Keratinocyte (primary cell): ENCODE results near the gene GRIK4. TPM values are rescaled to one million over a fixed set of nuclear protein-coding genes. Genes with fewer than 3 reads are reported as not detected.

ENCODE experiments used
- DNase-seq: peaks from one replicate; pipeline ENCODE4 v3.0.0-alpha.2; 2011; ENCODE audit warnings: low read depth, missing footprints, low spot score
- FAIRE-seq: peaks from 2 replicates; lab custom pipeline; 2011; peaks lifted over from hg19 to GRCh38; lab: Jason Lieb, UNC
- H2AFZ ChIP-seq: 2 replicates; pipeline ENCODE4 v1.6.0; 2012; ENCODE audit warnings: low read length, control low read depth, inconsistent platforms; ENCODE audit not compliant: control insufficient read depth
- H3K27ac ChIP-seq: 2 replicates; pipeline ENCODE4 v1.5.1; 2011; ENCODE audit warnings: low read length; ENCODE audit not compliant: control insufficient read depth, insufficient read depth
- H3K27me3 ChIP-seq: 3 replicates; pipeline ENCODE4 v1.6.0; 2011; ENCODE audit warnings: low read length; ENCODE audit not compliant: control insufficient read depth, insufficient read depth; ENCODE audit errors: extremely low read depth
- H3K36me3 ChIP-seq, 2 experiments: 2 replicates in 1 of 2; 3 replicates in 1 of 2; pipeline ENCODE4 v1.5.1; 2011; ENCODE audit warnings: low read length in 2 of 2, mild to moderate bottlenecking in 1 of 2; ENCODE audit not compliant: control insufficient read depth in 2 of 2, insufficient read depth in 2 of 2; ENCODE audit errors: extremely low read depth in 1 of 2
- H3K4me1 ChIP-seq: 3 replicates; pipeline ENCODE4 v1.5.1; 2011; ENCODE audit warnings: low read length; ENCODE audit not compliant: control insufficient read depth, insufficient read depth; ENCODE audit errors: extremely low read depth
- H3K4me2 ChIP-seq: 3 replicates; pipeline ENCODE4 v1.6.0; 2011; ENCODE audit warnings: low read depth, low read length; ENCODE audit not compliant: control insufficient read depth, insufficient read depth; ENCODE audit errors: extremely low read depth
- H3K4me3 ChIP-seq, 3 experiments: fragments of 200-600 bp in 1 of 3; sonication (generic) in 1 of 3; 2 replicates in 2 of 3; 3 replicates in 1 of 3; pipeline ENCODE4 v1.5.1; 2011 to 2016; ENCODE audit warnings: low read length in 3 of 3, mild to moderate bottlenecking in 3 of 3, control low read depth in 2 of 3, inconsistent platforms in 1 of 3, low read depth in 1 of 3, mixed read lengths in 1 of 3, mixed run types in 1 of 3, moderate library complexity in 1 of 3; ENCODE audit not compliant: control insufficient read depth in 2 of 3, insufficient read depth in 2 of 3; ENCODE audit errors: extremely low read depth in 1 of 3
- H3K79me2 ChIP-seq: 2 replicates; pipeline ENCODE4 v1.6.0; 2012; ENCODE audit warnings: low read length; ENCODE audit not compliant: control insufficient read depth, insufficient read depth
- H3K9ac ChIP-seq: 3 replicates; pipeline ENCODE4 v1.6.0; 2011; ENCODE audit warnings: low read length; ENCODE audit not compliant: control insufficient read depth, insufficient read depth; ENCODE audit errors: extremely low read depth
- H3K9me1 ChIP-seq: 3 replicates; pipeline ENCODE4 v1.6.0; 2011; ENCODE audit warnings: low read length; ENCODE audit not compliant: control insufficient read depth, insufficient read depth; ENCODE audit errors: extremely low read depth
- H3K9me3 ChIP-seq: 2 replicates; pipeline ENCODE4 v1.5.1; 2012; ENCODE audit warnings: low read depth, low read length; ENCODE audit not compliant: control insufficient read depth
- H4K20me1 ChIP-seq: 3 replicates; pipeline ENCODE4 v1.6.0; 2011; ENCODE audit warnings: low read length; ENCODE audit not compliant: control insufficient read depth, insufficient read depth; ENCODE audit errors: extremely low read depth
- EZH2 ChIP-seq: IDR thresholded peaks from one replicate; pipeline ENCODE4 v1.6.1; 2012; ENCODE audit warnings: inconsistent platforms, mild to moderate bottlenecking, low read length, moderate library complexity
- dilution Hi-C: fragments of 300-500 bp; cut with MboI; formaldehyde crosslinking; loops from one replicate; pipeline ENCODE4 v1.7.0; 2020; ENCODE audit warnings: low sequenced_read_pairs; ENCODE audit not compliant: extremely low pct_ligation_motif_present
- polyA plus RNA-seq, 5 experiments: library from polyadenylated mRNA; depleted of rRNA in 3 of 5; stranded (reverse) in 3 of 5; stranded (forward) in 1 of 5; unstranded in 1 of 5; fragments of >200 nt; gene quantifications; 1 replicate in 1 of 5; 2 replicates in 3 of 5; 3 replicates in 1 of 5; pipeline versions ENCODE4 v1.2.1 to v1.2.3, GENCODE V29; 2011 to 2012; ENCODE audit warnings: missing spikeins in 2 of 5, low read depth in 1 of 5, low replicate concordance in 1 of 5
- TF ChIP-seq, protein P1 (sequence below), 3 experiments: IDR thresholded peaks in 1 of 3; conservative IDR thresholded peaks in 1 of 3; optimal IDR thresholded peaks in 1 of 3; 2 replicates in 2 of 3; 3 replicates in 1 of 3; pipeline versions ENCODE3 to v1.5.1; 2011; ENCODE audit warnings: low read length in 3 of 3, mild to moderate bottlenecking in 3 of 3, moderate library complexity in 2 of 3, control low read depth in 1 of 3, inconsistent platforms in 1 of 3; ENCODE audit not compliant: insufficient read depth in 2 of 3; ENCODE audit errors: extremely low read depth in 1 of 3

Gene GRIK4
- polyA plus RNA-seq, 1 donor (not counting 4 experiments of a cell fraction or from before 2014, with no cell fraction given): not detected

DNA sequence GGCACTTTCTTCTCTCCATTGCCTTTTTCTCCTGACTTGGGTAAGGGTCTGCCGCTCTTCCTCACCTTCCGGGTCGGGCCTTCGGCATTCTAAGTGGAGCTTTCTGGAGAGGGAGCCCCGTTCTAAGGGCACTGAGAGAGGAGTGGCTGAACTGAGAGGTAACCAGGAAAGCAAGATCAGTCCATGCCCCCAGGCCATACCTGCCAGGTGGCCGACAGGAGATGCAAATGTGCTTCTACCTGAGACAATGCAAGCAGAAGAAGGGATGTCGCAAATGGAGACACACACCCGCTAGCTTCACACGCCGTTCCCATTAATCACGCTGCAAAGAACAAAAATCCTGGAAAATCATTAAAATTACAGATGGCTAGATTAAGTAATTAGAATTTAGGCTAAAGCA, 356.0 kb downstream of the GRIK4 start:
- Histone ChIP-seq H3K4me1 (no peaks in the 10 kb centered on the region), H3K27ac (no peak overlapping the region), H3K9ac (no peak overlapping the region), H3K79me2 (no peaks in the 10 kb centered on the region), H3K9me1 (no peaks in the 10 kb centered on the region), H3K36me3 (no peaks in the 10 kb centered on the region), H3K4me3 (no peak overlapping the region), H3K27me3 (peaks cover 4% of the 10 kb centered on the region), H4K20me1 (no peaks in the 10 kb centered on the region), H2AFZ (no peak overlapping the region), H3K9me3 (no peaks in the 10 kb centered on the region), H3K4me2 (no peak overlapping the region)
- no peak for TF ChIP-seq EZH2
- TF ChIP-seq, protein P1, sequence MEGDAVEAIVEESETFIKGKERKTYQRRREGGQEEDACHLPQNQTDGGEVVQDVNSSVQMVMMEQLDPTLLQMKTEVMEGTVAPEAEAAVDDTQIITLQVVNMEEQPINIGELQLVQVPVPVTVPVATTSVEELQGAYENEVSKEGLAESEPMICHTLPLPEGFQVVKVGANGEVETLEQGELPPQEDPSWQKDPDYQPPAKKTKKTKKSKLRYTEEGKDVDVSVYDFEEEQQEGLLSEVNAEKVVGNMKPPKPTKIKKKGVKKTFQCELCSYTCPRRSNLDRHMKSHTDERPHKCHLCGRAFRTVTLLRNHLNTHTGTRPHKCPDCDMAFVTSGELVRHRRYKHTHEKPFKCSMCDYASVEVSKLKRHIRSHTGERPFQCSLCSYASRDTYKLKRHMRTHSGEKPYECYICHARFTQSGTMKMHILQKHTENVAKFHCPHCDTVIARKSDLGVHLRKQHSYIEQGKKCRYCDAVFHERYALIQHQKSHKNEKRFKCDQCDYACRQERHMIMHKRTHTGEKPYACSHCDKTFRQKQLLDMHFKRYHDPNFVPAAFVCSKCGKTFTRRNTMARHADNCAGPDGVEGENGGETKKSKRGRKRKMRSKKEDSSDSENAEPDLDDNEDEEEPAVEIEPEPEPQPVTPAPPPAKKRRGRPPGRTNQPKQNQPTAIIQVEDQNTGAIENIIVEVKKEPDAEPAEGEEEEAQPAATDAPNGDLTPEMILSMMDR (optimal IDR thresholded peaks at IDR 0.05 in 1 of 3, IDR thresholded peaks at IDR 0.05 in 1 of 3, conservative IDR thresholded peaks at IDR 0.05 in 1 of 3; ENCODE audit: extremely low read depth in 1 of 3, insufficient read depth in 2 of 3, low read length in 3 of 3): no peak
- no peak for FAIRE-seq
- dilution Hi-C loops: no loop called here
- no peak for DNase-seq

DNA sequence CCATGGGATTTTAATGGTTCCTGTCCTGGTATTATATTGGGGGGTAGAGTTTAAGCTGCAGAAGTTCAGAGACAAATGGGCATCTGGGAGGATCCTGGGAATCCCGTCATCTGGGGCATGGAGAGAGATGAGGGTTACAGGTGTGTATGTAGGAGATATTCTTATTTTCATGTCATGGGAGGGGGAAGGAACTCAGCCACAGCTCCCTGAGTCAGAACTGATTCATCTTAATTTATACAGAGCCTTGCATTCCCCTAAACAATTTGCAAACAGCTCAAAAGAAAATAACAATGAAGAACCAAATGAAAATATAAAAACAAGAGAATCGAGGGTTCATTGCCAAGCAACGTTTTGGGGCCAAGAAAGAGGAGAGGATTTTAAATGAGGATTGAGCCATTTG, 356.4 kb downstream of the GRIK4 start:
- DNase-seq: no peak
- dilution Hi-C loops: no loop called here
- no peak overlapping the region for H3K4me2 ChIP-seq
- H2AFZ ChIP-seq: no peak overlapping the region
- H3K36me3 ChIP-seq: no peaks in the 10 kb centered on the region
- no peak overlapping the region for H3K9ac ChIP-seq
- no peak overlapping the region for H3K4me3 ChIP-seq
- FAIRE-seq: no peak
- no peaks in the 10 kb centered on the region for H3K4me1 ChIP-seq
- H4K20me1 ChIP-seq: no peaks in the 10 kb centered on the region
- H3K27me3 ChIP-seq: peaks cover 4% of the 10 kb centered on the region
- TF ChIP-seq, protein P1 (optimal IDR thresholded peaks at IDR 0.05 in 1 of 3, IDR thresholded peaks at IDR 0.05 in 1 of 3, conservative IDR thresholded peaks at IDR 0.05 in 1 of 3; ENCODE audit: extremely low read depth in 1 of 3, insufficient read depth in 2 of 3, low read length in 3 of 3): no peak
- no peak for TF ChIP-seq EZH2
- H3K9me1 ChIP-seq: no peaks in the 10 kb centered on the region
- no peak overlapping the region for H3K27ac ChIP-seq
- H3K79me2 ChIP-seq: no peaks in the 10 kb centered on the region
- H3K9me3 ChIP-seq: no peaks in the 10 kb centered on the region
